ENCODE results near the gene MRPL38. TPM values are rescaled to one million over a fixed set of nuclear protein-coding genes. Genes with fewer than 3 reads are reported as not detected.

MRPL38 gene
- total and polyA plus RNA-seq, 2 of the 8 experiments (the other 6 are each of a cell fraction or from before 2014, with no cell fraction given), result 78.4 to 125 TPM

DNA sequence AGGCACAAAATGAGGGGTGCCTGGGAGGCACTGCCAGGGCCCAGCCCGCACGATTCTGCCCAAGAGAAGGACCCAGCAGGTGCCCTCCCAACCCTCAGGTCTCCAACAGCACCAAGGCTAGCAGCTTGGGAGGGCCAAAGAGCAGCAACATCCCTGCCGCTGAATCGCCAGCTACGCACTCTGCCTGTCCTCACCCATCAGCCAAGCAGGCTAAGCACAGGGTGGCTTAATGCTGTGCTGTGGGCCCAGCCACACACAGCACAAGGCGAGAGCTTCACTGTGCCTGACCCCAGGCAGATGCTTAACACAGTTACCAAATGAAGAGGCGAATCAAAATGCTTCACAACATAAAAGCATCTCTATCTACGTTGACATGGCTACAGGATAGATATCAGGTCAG lies 10.6 kb upstream of the MRPL38 start:
- WGBS, 2 experiments (ENCODE audit: extremely low coverage in 1 of 2, insufficient coverage in 1 of 2, insufficient read length in 1 of 2, insufficient replicate concordance in 2 of 2, low coverage in 1 of 2, low lambda C conversion rate in 2 of 2, missing lambda C conversion rate in 1 of 2), result 93% methylated on average over 8 of the region's 8 CpGs; no CpG with 5 or more reads in 1 of the 2 experiments
- CTCF ChIA-PET (ENCODE audit: partially characterized antibody), result interaction anchor here (1.0 to 51.3 kb wide), 9 partner anchors 9 to 359 kb away, joined by 3 to 885 read pairs (median 5); partner anchors contain the start of genes CDK3, FBF1 and MRPL38
- TF ChIP-seq GTF2F1 (IDR thresholded peaks at IDR 0.05; ENCODE audit: borderline replicate concordance, low read depth, low read length), result no peak
- TF ChIP-seq POLR2AphosphoS5 (IDR thresholded peaks at IDR 0.05; ENCODE audit: low read depth, low read length), result no peak
- TF ChIP-seq SIX5 (IDR thresholded peaks at IDR 0.05; ENCODE audit: low read depth, low read length), result no peak
- no peak for TF ChIP-seq SRF (IDR thresholded peaks at IDR 0.05; ENCODE audit: low read depth, low read length)
- no peak for TF ChIP-seq CEBPB (IDR thresholded peaks at IDR 0.05; ENCODE audit: low read depth, low read length)
- TF ChIP-seq, protein P1, sequence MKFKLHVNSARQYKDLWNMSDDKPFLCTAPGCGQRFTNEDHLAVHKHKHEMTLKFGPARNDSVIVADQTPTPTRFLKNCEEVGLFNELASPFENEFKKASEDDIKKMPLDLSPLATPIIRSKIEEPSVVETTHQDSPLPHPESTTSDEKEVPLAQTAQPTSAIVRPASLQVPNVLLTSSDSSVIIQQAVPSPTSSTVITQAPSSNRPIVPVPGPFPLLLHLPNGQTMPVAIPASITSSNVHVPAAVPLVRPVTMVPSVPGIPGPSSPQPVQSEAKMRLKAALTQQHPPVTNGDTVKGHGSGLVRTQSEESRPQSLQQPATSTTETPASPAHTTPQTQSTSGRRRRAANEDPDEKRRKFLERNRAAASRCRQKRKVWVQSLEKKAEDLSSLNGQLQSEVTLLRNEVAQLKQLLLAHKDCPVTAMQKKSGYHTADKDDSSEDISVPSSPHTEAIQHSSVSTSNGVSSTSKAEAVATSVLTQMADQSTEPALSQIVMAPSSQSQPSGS (IDR thresholded peaks at IDR 0.05; ENCODE audit: low read length), result no peak
- no peak for TF ChIP-seq SP2 (IDR thresholded peaks at IDR 0.05; ENCODE audit: low read length)
- no peak for TF ChIP-seq POLR2A (IDR thresholded peaks at IDR 0.05; ENCODE audit: control extremely low read depth in 1 of 2, low read depth in 2 of 2, low read length in 2 of 2)
- no peak for TF ChIP-seq RFX5 (IDR thresholded peaks at IDR 0.05; ENCODE audit: borderline replicate concordance, low read depth, low read length)
- TF ChIP-seq HDAC6 (IDR thresholded peaks at IDR 0.05; ENCODE audit: low read depth, low read length), result no peak
- no peak for TF ChIP-seq EZH2 (IDR thresholded peaks at IDR 0.05; ENCODE audit: low read depth, low read length, severe bottlenecking)
- no peak for TF ChIP-seq E2F6 (IDR thresholded peaks at IDR 0.05)
- no peak for TF ChIP-seq POU5F1 (IDR thresholded peaks at IDR 0.05; ENCODE audit: low read depth, low read length)

More for the DNA sequence above, 10.6 kb upstream of the MRPL38 start:
- Histone ChIP-seq H2BK5ac (ENCODE audit: low read depth, low read length) (0 out of 2 replicates have a peak overlapping the region, but pooled peaks have one; percentile 66), H3K9me3 (ENCODE audit: insufficient read depth in 2 of 2, low read depth in 1 of 2, low read length in 1 of 2) (no peaks in the 10 kb centered on the region), H2BK15ac (ENCODE audit: low read length) (no peak overlapping the region), H3K14ac (ENCODE audit: insufficient read length) (no peak overlapping the region), H3K4me2 (ENCODE audit: insufficient read depth in 1 of 2, low read depth in 2 of 2, low read length in 2 of 2) (no peak overlapping the region), H3K27me3 (replicated peaks in 1 of 4; ENCODE audit: control insufficient read depth in 3 of 4, extremely low read depth in 1 of 4, insufficient read depth in 3 of 4, low read length in 3 of 4) (no peaks in the 10 kb centered on the region), H2BK120ac (replicated peaks; ENCODE audit: low read depth, low read length) (no peak overlapping the region), H2AFZ (ENCODE audit: low read length) (no peak overlapping the region), H3K4me3 (ENCODE audit: extremely low read depth in 1 of 4, insufficient read depth in 2 of 4, low read depth in 3 of 4, low read length in 4 of 4) (no peak overlapping the region), H4K8ac (ENCODE audit: extremely low read depth, insufficient read depth, low read length) (no peak overlapping the region; the same call in 1 of the 2 replicates), H3K27ac (ENCODE audit: low read depth, low read length) (no peak overlapping the region), H3K23ac (ENCODE audit: insufficient read length) (no peak overlapping the region), H4K20me1 (replicated peaks in 1 of 2; ENCODE audit: control insufficient read depth in 1 of 2, insufficient read depth in 2 of 2, low read length in 2 of 2) (no peaks in the 10 kb centered on the region), H3K4me1 (replicated peaks in 1 of 4; ENCODE audit: control insufficient read depth in 3 of 4, insufficient read depth in 4 of 4, low read length in 3 of 4) (no peaks in the 10 kb centered on the region; a peak in 2 of 7 replicates), H3K18ac (ENCODE audit: extremely low read depth, low read length) (no peak overlapping the region), H2AK5ac (ENCODE audit: low read depth, low read length) (no peak overlapping the region), H3K79me1 (ENCODE audit: low read depth, low read length) (no peaks in the 10 kb centered on the region), H2BK12ac (ENCODE audit: low read depth, low read length) (no peak overlapping the region), H4K5ac (ENCODE audit: insufficient read length, low read depth, low read length) (no peak overlapping the region), H4K91ac (replicated peaks; ENCODE audit: insufficient read length, low read length) (no peak overlapping the region), H2BK20ac (ENCODE audit: low read length) (no peak overlapping the region), H3K79me2 (ENCODE audit: control insufficient read depth in 1 of 2, insufficient read depth in 2 of 2, low read length in 2 of 2) (no peaks in the 10 kb centered on the region), H3K36me3 (ENCODE audit: control insufficient read depth in 2 of 4, insufficient read depth in 4 of 4, low read length in 3 of 4) (peaks cover 0 to 3% (median 0%) of the 10 kb centered on the region in 4 experiments; a peak in 2 of 8 replicates), H3K56ac (replicated peaks; ENCODE audit: insufficient read length, low read depth, low read length) (no peak overlapping the region), H3K23me2 (ENCODE audit: low read depth, low read length) (no peaks in the 10 kb centered on the region), H3K4ac (replicated peaks; ENCODE audit: insufficient read length, low read depth, low read length) (no peak overlapping the region), H3K9ac (replicated peaks in 1 of 4; ENCODE audit: extremely low read depth in 1 of 4, low read depth in 3 of 4, low read length in 3 of 4) (no peak overlapping the region)
- DNase-seq (ENCODE audit: low read depth in 1 of 2, low spot score in 2 of 2) (no peak), FAIRE-seq (no peak)
- POLR2A ChIA-PET (ENCODE audit: partially characterized antibody), result interaction anchor here (0.9 to 2.9 kb wide), 4 partner anchors 9 to 163 kb away, joined by 3 to 13 read pairs (median 3); partner anchors contain the start of genes FBF1 and MRPL38
